ENCODE measurements around the gene PHLDA1.

DNA sequence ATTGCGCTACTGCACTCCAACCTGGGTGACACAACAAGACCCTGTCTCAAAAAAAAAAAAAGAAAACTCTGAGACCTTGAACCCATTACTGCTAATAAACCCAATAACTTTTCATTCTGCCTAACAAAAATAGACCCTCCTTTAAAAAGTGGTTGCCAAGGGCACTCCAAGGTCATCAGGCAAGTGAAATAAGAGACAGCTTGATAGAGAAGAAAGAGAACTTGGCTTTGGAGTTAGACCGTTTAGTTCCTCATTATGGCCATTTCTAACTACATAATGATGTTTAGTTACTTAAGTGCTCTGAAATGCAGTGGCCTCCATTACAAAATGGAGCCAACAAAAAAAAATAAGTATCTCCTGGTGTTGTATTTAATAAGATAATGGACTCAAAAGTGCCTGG lies 55.9 kb downstream of the PHLDA1 start:
- TF ChIP-seq EZH2 (IDR thresholded peaks at IDR 0.05; ENCODE audit: insufficient read depth, poor library complexity, severe bottlenecking) (no peak), EZH2phosphoT487 (IDR thresholded peaks at IDR 0.05; ENCODE audit: insufficient read depth, low read depth) (no peak)

All from GM23248 (cell line).